ENCODE measurements around the gene ETS2.

The ETS2 gene

GRCh38 chr21:38787461-38788274, 18.1 kb upstream of the ETS2 start:
- Histone ChIP-seq H3K4me3 (ENCODE audit: low read length) (no peak overlapping the region), H3K27me3 (ENCODE audit: insufficient read depth, low read length) (peaks cover 4% of the 10 kb centered on the region)

DNA sequence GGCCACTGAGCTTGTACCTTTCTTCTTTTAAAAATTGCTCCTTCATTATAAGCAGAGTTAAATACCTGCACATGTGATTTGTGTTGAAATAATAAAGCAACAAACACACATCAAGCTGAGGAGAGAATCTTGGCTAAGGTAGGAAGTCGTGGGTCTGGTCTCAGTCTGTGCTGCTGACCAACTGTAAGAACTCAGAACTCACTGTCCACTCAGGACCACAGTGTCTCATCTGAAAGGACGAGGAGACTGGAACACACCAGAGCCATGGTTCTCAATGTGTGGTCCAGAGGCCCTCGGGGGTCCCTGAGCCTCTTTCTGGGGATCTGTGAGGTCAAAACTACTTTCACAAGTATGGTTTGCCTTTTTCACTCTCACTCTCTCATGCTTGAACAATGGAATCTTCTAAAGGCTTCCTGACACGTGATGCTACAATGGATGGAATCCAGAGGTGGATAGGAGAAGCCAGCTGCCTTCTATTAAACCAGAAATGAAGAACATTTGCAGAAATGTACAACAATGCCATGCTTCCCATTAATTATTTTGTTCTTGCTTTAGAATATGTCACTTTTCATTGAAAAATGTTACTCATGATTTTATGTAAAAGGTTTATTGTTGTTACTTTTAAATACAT, 17.3 kb upstream of the ETS2 start:
- peaks cover 4% of the 10 kb centered on the region for H3K27me3 ChIP-seq (ENCODE audit: insufficient read depth, low read length)
- no peak overlapping the region for H2AFZ ChIP-seq (ENCODE audit: low read depth, low read length)
- H3K9me3 ChIP-seq (ENCODE audit: low read length) = no peaks in the 10 kb centered on the region
- no peaks in the 10 kb centered on the region for H3K36me3 ChIP-seq (ENCODE audit: insufficient read depth, low read length)
- no peaks in the 10 kb centered on the region for H3K4me1 ChIP-seq (ENCODE audit: insufficient read depth, low read length)
- H3K4me3 ChIP-seq (ENCODE audit: low read length) = no peak overlapping the region

More at GRCh38 chr21:38787461-38788274, 18.1 kb upstream of the ETS2 start:
- Histone ChIP-seq H3K4me1 (ENCODE audit: insufficient read depth, low read length) (no peaks in the 10 kb centered on the region), H3K36me3 (ENCODE audit: insufficient read depth, low read length) (no peaks in the 10 kb centered on the region), H2AFZ (ENCODE audit: low read depth, low read length) (no peak overlapping the region), H3K9me3 (ENCODE audit: low read length) (peaks cover 3% of the 10 kb centered on the region)

- no peaks in the 10 kb centered on the region for H3K9me3 ChIP-seq (ENCODE audit: low read length)
- no peak overlapping the region for H2AFZ ChIP-seq (ENCODE audit: low read depth, low read length)
- H3K27me3 ChIP-seq (ENCODE audit: insufficient read depth, low read length) = peaks cover 4% of the 10 kb centered on the region
- H3K4me1 ChIP-seq (ENCODE audit: insufficient read depth, low read length) = no peaks in the 10 kb centered on the region
- no peaks in the 10 kb centered on the region for H3K36me3 ChIP-seq (ENCODE audit: insufficient read depth, low read length)
- no peak overlapping the region for H3K4me3 ChIP-seq (ENCODE audit: low read length)
Measured at GRCh38 chr21:38789275-38789674, 16.5 kb upstream of the ETS2 start.

DNA sequence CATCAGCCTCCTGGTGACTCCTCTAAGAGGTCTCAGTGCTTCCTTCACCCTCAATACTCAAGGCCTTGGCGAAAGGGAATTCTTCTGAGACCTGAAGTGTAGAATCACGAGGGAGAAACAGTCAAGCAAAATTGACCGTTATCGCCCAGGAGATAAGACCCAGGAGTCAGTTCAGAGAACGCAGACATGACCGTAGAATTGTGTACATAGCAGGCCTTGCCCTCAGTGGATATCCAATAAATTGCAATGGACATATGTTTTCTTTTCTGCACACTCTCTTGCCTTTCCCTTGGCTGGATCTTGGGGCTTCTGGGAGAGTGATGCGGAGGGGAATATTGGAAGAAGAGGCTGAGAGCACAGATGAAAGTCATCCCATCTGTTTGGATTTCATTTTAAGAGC, 15.7 kb upstream of the ETS2 start:
- H3K9me3 ChIP-seq (ENCODE audit: low read length) = no peaks in the 10 kb centered on the region
- H3K27me3 ChIP-seq (ENCODE audit: insufficient read depth, low read length) = peaks cover 4% of the 10 kb centered on the region
- no peaks in the 10 kb centered on the region for H3K4me1 ChIP-seq (ENCODE audit: insufficient read depth, low read length)
- H3K36me3 ChIP-seq (ENCODE audit: insufficient read depth, low read length) = no peaks in the 10 kb centered on the region
- H3K4me3 ChIP-seq (ENCODE audit: low read length) = no peak overlapping the region
- no peak overlapping the region for H2AFZ ChIP-seq (ENCODE audit: low read depth, low read length)

GRCh38 chr21:38790961-38791360, 14.8 kb upstream of the ETS2 start:
- H3K27me3 ChIP-seq (ENCODE audit: insufficient read depth, low read length) = peaks cover 4% of the 10 kb centered on the region
- no peak overlapping the region for H2AFZ ChIP-seq (ENCODE audit: low read depth, low read length)
- no peak overlapping the region for H3K4me3 ChIP-seq (ENCODE audit: low read length)
- H3K36me3 ChIP-seq (ENCODE audit: insufficient read depth, low read length) = no peaks in the 10 kb centered on the region
- no peaks in the 10 kb centered on the region for H3K4me1 ChIP-seq (ENCODE audit: insufficient read depth, low read length)
- no peaks in the 10 kb centered on the region for H3K9me3 ChIP-seq (ENCODE audit: low read length)

DNA sequence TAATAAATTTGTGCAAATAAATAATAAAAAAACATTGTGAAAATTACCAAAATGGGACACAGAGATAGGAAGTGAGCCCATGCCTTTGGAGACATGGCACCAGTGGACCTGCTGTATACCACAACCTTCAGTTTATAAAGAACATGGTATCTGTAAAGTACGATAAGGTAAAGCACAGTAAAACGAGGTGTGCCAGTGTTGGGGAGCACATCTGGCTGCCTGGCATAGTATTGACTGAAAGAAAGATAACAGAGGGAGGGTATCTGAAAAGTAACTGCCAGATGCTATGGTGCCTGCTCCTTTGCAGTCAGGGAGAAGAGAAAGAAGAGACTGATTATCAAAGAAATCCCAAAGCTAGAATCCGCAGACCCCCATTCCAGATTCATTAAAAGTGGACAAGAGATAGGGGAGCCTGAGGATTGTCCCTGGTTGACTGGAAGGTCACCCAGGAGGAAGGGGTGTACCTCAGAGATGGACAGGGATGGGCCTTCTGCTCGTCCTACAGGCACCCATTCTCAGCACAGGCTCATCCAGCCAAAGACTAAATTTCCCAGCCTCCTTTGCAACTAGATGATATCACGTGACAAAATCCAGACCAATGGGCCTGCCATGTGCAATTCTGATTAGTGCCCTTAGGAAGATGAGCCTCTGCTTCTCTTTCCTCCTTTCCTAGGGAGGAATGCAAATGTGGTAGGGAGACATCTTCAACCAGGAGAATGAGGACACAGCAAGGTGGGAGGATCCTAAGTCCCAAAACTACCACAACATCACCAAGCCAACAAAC, 12.9 kb upstream of the ETS2 start:
- Histone ChIP-seq H3K27me3 (ENCODE audit: insufficient read depth, low read length) (no peaks in the 10 kb centered on the region), H3K4me1 (ENCODE audit: insufficient read depth, low read length) (peaks cover 6% of the 10 kb centered on the region), H3K36me3 (ENCODE audit: insufficient read depth, low read length) (no peaks in the 10 kb centered on the region), H2AFZ (ENCODE audit: low read depth, low read length) (no peak overlapping the region), H3K4me3 (ENCODE audit: low read length) (no peak overlapping the region), H3K9me3 (ENCODE audit: low read length) (no peaks in the 10 kb centered on the region)

DNA sequence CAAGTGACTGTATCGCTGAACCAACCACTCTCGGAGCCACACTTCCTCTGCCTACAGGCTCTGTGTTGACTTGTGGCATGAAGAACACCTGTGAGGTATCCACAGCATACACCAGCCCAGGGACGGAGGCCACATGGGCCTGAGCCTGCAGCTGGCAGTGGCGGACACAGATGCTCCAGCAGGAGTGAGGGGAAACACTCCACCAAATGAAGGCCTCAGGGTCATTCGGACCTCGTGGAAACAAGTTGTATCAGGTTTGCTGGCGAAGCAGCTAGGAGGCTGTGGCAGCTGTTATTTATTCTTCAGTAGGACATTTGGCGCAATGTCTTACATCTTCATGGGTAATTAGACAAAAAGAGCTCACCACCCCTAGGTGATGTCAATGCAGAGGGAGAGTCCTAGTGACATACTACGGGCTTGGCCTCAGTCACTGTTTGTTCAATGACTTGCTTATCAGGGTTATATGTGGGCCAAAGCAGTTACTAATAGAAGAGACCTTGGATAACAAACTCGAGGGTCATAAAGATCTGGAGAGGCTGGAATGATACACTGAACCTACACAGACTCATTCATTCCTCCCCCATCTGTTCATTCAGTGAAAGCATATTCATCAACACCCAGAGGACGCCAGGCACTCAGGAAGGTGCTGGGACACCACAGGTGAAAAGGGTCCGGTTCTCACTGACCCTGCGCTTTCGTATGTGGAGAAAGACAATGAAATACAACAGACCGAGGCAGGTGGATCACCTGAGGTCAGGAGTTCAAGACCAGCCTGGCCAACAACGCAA, 11.6 kb upstream of the ETS2 start:
- Histone ChIP-seq H3K36me3 (ENCODE audit: insufficient read depth, low read length) (no peaks in the 10 kb centered on the region), H3K27me3 (ENCODE audit: insufficient read depth, low read length) (no peaks in the 10 kb centered on the region), H3K9me3 (ENCODE audit: low read length) (no peaks in the 10 kb centered on the region), H2AFZ (ENCODE audit: low read depth, low read length) (no peak overlapping the region), H3K4me3 (ENCODE audit: low read length) (no peak overlapping the region), H3K4me1 (ENCODE audit: insufficient read depth, low read length) (peaks cover 6% of the 10 kb centered on the region)

DNA sequence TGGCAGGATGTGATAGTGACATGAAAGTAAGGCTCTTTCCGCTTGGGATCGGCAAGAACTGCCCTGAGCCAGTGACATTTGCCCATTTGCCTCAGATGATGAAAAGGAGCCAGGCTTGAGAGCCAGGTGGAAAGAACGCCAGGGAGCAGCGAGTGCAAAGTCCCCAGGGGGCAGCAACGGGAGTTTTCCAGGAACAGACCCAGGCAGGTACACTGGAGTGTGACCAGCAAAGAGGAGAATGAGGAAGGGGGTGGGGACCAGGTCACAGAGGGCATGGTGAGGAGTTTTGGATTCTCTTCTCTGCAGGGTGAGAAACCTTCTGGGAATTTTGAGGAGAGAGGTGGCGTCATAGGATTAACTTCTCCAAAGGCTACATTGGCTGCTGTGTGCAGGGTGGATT, 10.8 kb upstream of the ETS2 start:
- no peaks in the 10 kb centered on the region for H3K9me3 ChIP-seq (ENCODE audit: low read length)
- peaks cover 6% of the 10 kb centered on the region for H3K4me1 ChIP-seq (ENCODE audit: insufficient read depth, low read length)
- H2AFZ ChIP-seq (ENCODE audit: low read depth, low read length) = no peak overlapping the region
- no peaks in the 10 kb centered on the region for H3K27me3 ChIP-seq (ENCODE audit: insufficient read depth, low read length)
- H3K4me3 ChIP-seq (ENCODE audit: low read length) = no peak overlapping the region
- no peaks in the 10 kb centered on the region for H3K36me3 ChIP-seq (ENCODE audit: insufficient read depth, low read length)

GRCh38 chr21:38795475-38795874, 10.3 kb upstream of the ETS2 start:
- no peak overlapping the region for H3K4me3 ChIP-seq (ENCODE audit: low read length)
- H3K4me1 ChIP-seq (ENCODE audit: insufficient read depth, low read length) = peaks cover 6% of the 10 kb centered on the region
- H3K27me3 ChIP-seq (ENCODE audit: insufficient read depth, low read length) = no peaks in the 10 kb centered on the region
- H3K9me3 ChIP-seq (ENCODE audit: low read length) = no peaks in the 10 kb centered on the region
- no peak overlapping the region for H2AFZ ChIP-seq (ENCODE audit: low read depth, low read length)
- no peaks in the 10 kb centered on the region for H3K36me3 ChIP-seq (ENCODE audit: insufficient read depth, low read length)

- Histone ChIP-seq H3K9me3 (ENCODE audit: low read length) (no peaks in the 10 kb centered on the region), H3K36me3 (ENCODE audit: insufficient read depth, low read length) (no peaks in the 10 kb centered on the region), H3K4me3 (ENCODE audit: low read length) (no peak overlapping the region), H3K27me3 (ENCODE audit: insufficient read depth, low read length) (no peaks in the 10 kb centered on the region), H3K4me1 (ENCODE audit: insufficient read depth, low read length) (peaks cover 6% of the 10 kb centered on the region), H2AFZ (ENCODE audit: low read depth, low read length) (no peak overlapping the region)
Measured at GRCh38 chr21:38796424-38796823, 9.3 kb upstream of the ETS2 start.

DNA sequence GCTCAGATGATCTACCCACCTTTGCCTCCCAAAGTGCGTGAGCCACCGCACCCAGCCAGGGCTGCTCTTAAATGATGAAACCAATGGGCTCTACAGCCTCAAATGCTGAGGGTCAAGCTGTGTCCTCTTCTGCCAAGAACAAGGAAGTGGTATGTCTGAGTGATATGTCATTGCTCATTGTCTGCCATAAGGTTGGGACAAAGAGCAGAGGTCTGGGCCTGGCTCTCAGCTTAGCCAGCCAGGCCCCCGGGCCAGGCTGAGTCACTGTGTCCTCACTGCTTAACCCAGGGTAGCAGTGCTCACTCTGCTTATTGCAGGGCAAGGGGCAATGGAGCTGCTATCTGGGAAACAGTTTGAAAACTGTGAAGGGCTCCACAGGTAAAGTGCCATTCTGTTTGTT, 8.3 kb upstream of the ETS2 start:
- H3K4me3 ChIP-seq (ENCODE audit: low read length) = no peak overlapping the region
- H3K9me3 ChIP-seq (ENCODE audit: low read length) = no peaks in the 10 kb centered on the region
- H3K27me3 ChIP-seq (ENCODE audit: insufficient read depth, low read length) = no peaks in the 10 kb centered on the region
- peaks cover 6% of the 10 kb centered on the region for H3K4me1 ChIP-seq (ENCODE audit: insufficient read depth, low read length)
- no peaks in the 10 kb centered on the region for H3K36me3 ChIP-seq (ENCODE audit: insufficient read depth, low read length)
- H2AFZ ChIP-seq (ENCODE audit: low read depth, low read length) = no peak overlapping the region

- Histone ChIP-seq H3K4me1 (ENCODE audit: insufficient read depth, low read length) (peaks cover 6% of the 10 kb centered on the region), H3K27me3 (ENCODE audit: insufficient read depth, low read length) (no peaks in the 10 kb centered on the region), H3K36me3 (ENCODE audit: insufficient read depth, low read length) (no peaks in the 10 kb centered on the region), H3K9me3 (ENCODE audit: low read length) (no peaks in the 10 kb centered on the region), H2AFZ (ENCODE audit: low read depth, low read length) (no peak overlapping the region), H3K4me3 (ENCODE audit: low read length) (no peak overlapping the region)
Measured at GRCh38 chr21:38798081-38798480, 7.6 kb upstream of the ETS2 start.
